Fibroblast of villous mesenchyme (primary cell): ENCODE results near the gene TLX1. TPM values are rescaled to one million over a fixed set of nuclear protein-coding genes. Genes with fewer than 3 reads are reported as not detected.

Experiments
- DNase-seq: peaks from one replicate; pipeline ENCODE4 v3.0.0-alpha.2; 2010; ENCODE audit warnings: low read depth
- H3K4me3 ChIP-seq: 2 replicates; pipeline ENCODE4 v1.5.1; 2011; ENCODE audit warnings: low read depth, mild to moderate bottlenecking, low read length
- CTCF ChIP-seq: IDR thresholded peaks from 2 replicates; pipeline ENCODE4 v1.5.1; 2012; ENCODE audit warnings: low read depth, mild to moderate bottlenecking, low read length; ENCODE audit not compliant: insufficient read depth
- total RNA-seq: library from RNA; depleted of rRNA; stranded (reverse); fragments of >200 nt; gene quantifications from 2 replicates; pipeline ENCODE4 v1.2.3, GENCODE V29; 2012

TLX1 gene
- total RNA-seq, result not detected in 2 replicates

GRCh38 chr10:101130984-101131961 is at the start of gene TLX1:
Gene TLX1, plus strand, starts transcription at chr10:101131300. Its CDS starts 242 bp downstream, at chr10:101131542.
- H3K4me3 ChIP-seq, result no peak within 1 kb of the TSS
- DNase-seq, result no peak
- no peak for TF ChIP-seq CTCF

GRCh38 chr10:101085846-101086245 is 45.3 kb upstream of the TLX1 start:
- H3K4me3 ChIP-seq, result no peak overlapping the region
- DNase-seq, result no peak
- no peak for TF ChIP-seq CTCF

GRCh38 chr10:101087376-101087775 is 43.7 kb upstream of the TLX1 start:
- H3K4me3 ChIP-seq, result no peak overlapping the region
- TF ChIP-seq CTCF, result no peak
- no peak for DNase-seq

GRCh38 chr10:101087965-101088364 is 43.1 kb upstream of the TLX1 start:
- H3K4me3 ChIP-seq, result no peak overlapping the region
- no peak for DNase-seq
- no peak for TF ChIP-seq CTCF

GRCh38 chr10:101089520-101090299 is 41.4 kb upstream of the TLX1 start:
- no peak for TF ChIP-seq CTCF
- DNase-seq, result no peak
- no peak overlapping the region for H3K4me3 ChIP-seq

- H3K4me3 ChIP-seq, result no peak overlapping the region
- no peak for DNase-seq
- no peak for TF ChIP-seq CTCF
These were observed 40.5 kb upstream of the TLX1 start for GRCh38 chr10:101090597-101090996.
